Endothelial cell of umbilical vein (primary cell): ENCODE results near the gene SLITRK3. TPM values are rescaled to one million over a fixed set of nuclear protein-coding genes. Genes with fewer than 3 reads are reported as not detected.

Experiments used
- BruUV-seq: library from RNA; stranded (reverse); fragments of 400-500 nt; replicated peaks from 2 replicates; lab custom pipeline; 2021; lab: Mats Ljungman, UMichigan
- CTCF ChIA-PET: fragments of 300-600, 350-600 bp; sonication (Branson Sonifier 250); formaldehyde crosslinking; loops from one replicate; lab custom pipeline; 2021; ENCODE audit warnings: antibody characterized with exemption, inconsistent platforms; lab: Charles Lee
- POLR2A ChIA-PET: fragments of 300-600, 350-600 bp; sonication (Branson Sonifier 250); formaldehyde crosslinking; loops from one replicate; lab custom pipeline; 2021; ENCODE audit warnings: antibody characterized with exemption, inconsistent platforms; lab: Charles Lee
- DNase-seq: peaks from one replicate; pipeline ENCODE4 v3.0.0-alpha.2; 2011; ENCODE audit warnings: low read depth, low spot score
- FAIRE-seq: peaks from 2 replicates; lab custom pipeline; 2011; peaks lifted over from hg19 to GRCh38; lab: Jason Lieb, UNC
- H2AFZ ChIP-seq: 2 replicates; pipeline ENCODE4 v1.6.0; 2012; ENCODE audit warnings: low read depth, low read length, control low read depth, inconsistent platforms
- H3K27ac ChIP-seq: 2 replicates; pipeline ENCODE4 v1.5.1; 2011; ENCODE audit warnings: low read depth, mild to moderate bottlenecking, control low read depth, low read length, moderate library complexity; ENCODE audit not compliant: insufficient read depth
- H3K27me3 ChIP-seq, 2 experiments: 2 replicates each; pipeline versions ENCODE4 v1.6.0 to v1.6.1; 2011; ENCODE audit warnings: low read length in 2 of 2, mixed read lengths in 1 of 2; ENCODE audit not compliant: control insufficient read depth in 2 of 2, insufficient read depth in 2 of 2
- H3K36me3 ChIP-seq, 2 experiments: 2 replicates in 1 of 2; 3 replicates in 1 of 2; pipeline ENCODE4 v1.5.1; 2011; ENCODE audit warnings: low read length in 2 of 2, mild to moderate bottlenecking in 1 of 2, moderate library complexity in 1 of 2; ENCODE audit not compliant: control insufficient read depth in 2 of 2, insufficient read depth in 2 of 2; ENCODE audit errors: extremely low read depth in 1 of 2
- H3K4me1 ChIP-seq: 3 replicates; pipeline ENCODE4 v1.5.1; 2011; ENCODE audit warnings: mild to moderate bottlenecking, low read length; ENCODE audit not compliant: control insufficient read depth, insufficient read depth; ENCODE audit errors: extremely low read depth
- H3K4me2 ChIP-seq: 2 replicates; pipeline ENCODE4 v1.6.1; 2011; ENCODE audit warnings: low read length, control low read depth, mixed read lengths; ENCODE audit not compliant: insufficient read depth
- H3K4me3 ChIP-seq, 3 experiments: fragments of 200-600 bp in 1 of 3; sonication (generic), shearing (Covaris generic) in 1 of 3; replicated peaks in 1 of 3; 2 replicates each; pipeline ENCODE4 v1.5.1; 2011 to 2016; ENCODE audit warnings: control low read depth in 3 of 3, low read length in 3 of 3, mild to moderate bottlenecking in 2 of 3, inconsistent platforms in 1 of 3, low read depth in 1 of 3, moderate library complexity in 1 of 3; ENCODE audit not compliant: insufficient read depth in 1 of 3
- H3K79me2 ChIP-seq: 2 replicates; pipeline ENCODE4 v1.6.0; 2012; ENCODE audit warnings: low read length, inconsistent platforms; ENCODE audit not compliant: control insufficient read depth, insufficient read depth
- H3K9ac ChIP-seq: replicated peaks from 2 replicates; pipeline ENCODE3; 2011; ENCODE audit warnings: low read length, control low read depth; ENCODE audit not compliant: insufficient read depth; ENCODE audit errors: extremely low read depth
- H3K9me1 ChIP-seq: replicated peaks from 3 replicates; pipeline ENCODE4 v1.6.0; 2011; ENCODE audit warnings: mild to moderate bottlenecking, low read length; ENCODE audit not compliant: control insufficient read depth, insufficient read depth; ENCODE audit errors: extremely low read depth
- H3K9me3 ChIP-seq: replicated peaks from 2 replicates; pipeline ENCODE4 v1.5.1; 2012; ENCODE audit warnings: low read length, inconsistent platforms; ENCODE audit not compliant: control insufficient read depth, insufficient read depth
- H4K20me1 ChIP-seq: replicated peaks from 2 replicates; pipeline ENCODE3; 2011; ENCODE audit warnings: mild to moderate bottlenecking, low read length; ENCODE audit not compliant: control insufficient read depth, insufficient read depth; ENCODE audit errors: extremely low read depth
- EZH2 ChIP-seq: IDR thresholded peaks from 2 replicates; pipeline ENCODE4 v1.6.1; 2012; ENCODE audit warnings: borderline replicate concordance, low read depth, mild to moderate bottlenecking, moderate library complexity, low read length, inconsistent platforms; ENCODE audit not compliant: severe bottlenecking
- FOS ChIP-seq: IDR thresholded peaks from 2 replicates; pipeline ENCODE4 v1.6.1; 2011; ENCODE audit warnings: mild to moderate bottlenecking, low read length, moderate library complexity, borderline replicate concordance; ENCODE audit not compliant: insufficient read depth
- GATA2 ChIP-seq: IDR thresholded peaks from 2 replicates; pipeline ENCODE4 v1.7.0; 2011; ENCODE audit warnings: low read depth, mild to moderate bottlenecking, moderate library complexity, mixed read lengths, low read length; ENCODE audit not compliant: insufficient read length, insufficient read depth
- JUN ChIP-seq: IDR thresholded peaks from 2 replicates; pipeline ENCODE4 v1.6.1; 2011; ENCODE audit warnings: borderline replicate concordance, low read depth; ENCODE audit not compliant: insufficient read length, insufficient read depth
- MYC ChIP-seq: IDR thresholded peaks from one replicate; pipeline ENCODE4 v1.6.1; 2011; ENCODE audit warnings: mild to moderate bottlenecking, low read depth, low read length
- POLR2A ChIP-seq: IDR thresholded peaks from 2 replicates; pipeline ENCODE4 v1.6.1; 2012; ENCODE audit warnings: low read depth, mild to moderate bottlenecking, control low read depth, low read length
- POLR2AphosphoS5 ChIP-seq: IDR thresholded peaks from 2 replicates; pipeline ENCODE4 v1.6.1; 2012; ENCODE audit warnings: low read depth, mild to moderate bottlenecking, control low read depth, low read length, moderate library complexity; ENCODE audit not compliant: insufficient read depth
- dilution Hi-C: fragments of 300-500 bp; cut with MboI; formaldehyde crosslinking; loops from one replicate; pipeline ENCODE4 v1.15.0; 2019; ENCODE audit warnings: low sequenced_read_pairs; ENCODE audit not compliant: extremely low pct_ligation_motif_present
- intact Hi-C: fragments of 100-400 bp; cut with micrococcal nuclease; formaldehyde crosslinking; loops from one replicate; pipeline ENCODE4 v1.10.0; 2022
- polyA plus RNA-seq, 4 experiments: library from polyadenylated mRNA; depleted of rRNA in 3 of 4; stranded (reverse) in 3 of 4; unstranded in 1 of 4; fragments of >200 nt; gene quantifications; 2 replicates each; pipeline versions ENCODE4 v1.2.1 to v1.2.3, GENCODE V29; 2011 to 2012; ENCODE audit warnings: missing spikeins in 1 of 4
- total RNA-seq: library from RNA; stranded (reverse); gene quantifications from 2 replicates; pipeline ENCODE4 v1.2.3, GENCODE V29; 2021
- TF ChIP-seq, protein P1 (sequence below): IDR thresholded peaks from 2 replicates; pipeline ENCODE4 v1.6.1; 2011; ENCODE audit not compliant: insufficient read depth, insufficient read length
- TF ChIP-seq, protein P2 (sequence below), 2 donors: IDR thresholded peaks; 1 replicate in 1 of 2; 2 replicates in 1 of 2; pipeline ENCODE4 v1.5.1; 2011; ENCODE audit warnings: low read length in 2 of 2, mild to moderate bottlenecking in 2 of 2, moderate library complexity in 2 of 2, control low read depth in 1 of 2, inconsistent platforms in 1 of 2, low read depth in 1 of 2; ENCODE audit not compliant: insufficient read depth in 1 of 2; ENCODE audit errors: extremely low read depth in 1 of 2

The SLITRK3 gene
- total and polyA plus RNA-seq, 2 donors (not counting 3 experiments of a cell fraction or from before 2014, with no cell fraction given) = not detected

DNA sequence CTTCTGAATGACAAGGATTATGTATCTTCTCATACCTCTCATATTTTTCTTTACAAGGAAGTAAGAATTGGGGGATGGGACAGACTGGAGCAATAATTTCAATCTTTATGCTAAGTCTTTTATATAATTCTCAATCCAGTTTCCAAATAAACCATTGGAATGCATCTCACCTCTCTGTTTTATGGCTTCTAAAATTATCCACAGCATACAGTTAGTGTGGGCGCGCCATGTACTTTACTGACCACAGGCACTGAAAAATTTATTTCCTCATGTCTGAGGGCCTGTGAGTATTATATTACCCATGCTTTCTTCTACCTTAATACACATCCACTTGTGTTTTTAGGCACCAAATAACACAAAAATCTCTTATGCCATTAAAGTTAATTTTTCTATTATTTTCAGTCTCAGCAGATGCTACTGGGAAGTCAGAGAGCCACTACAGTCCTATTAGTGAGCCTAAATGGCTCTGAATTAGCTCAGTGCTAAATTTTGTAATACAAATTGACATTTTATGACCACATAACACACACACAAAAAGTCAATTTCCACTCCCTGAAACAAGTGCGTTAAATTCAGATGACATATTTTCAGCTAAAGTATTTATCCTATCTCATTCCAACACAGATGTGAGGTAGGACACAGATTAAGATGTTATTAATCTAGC lies 39.3 kb downstream of the SLITRK3 start:
- no peak overlapping the region for H3K4me3 ChIP-seq
- no peak overlapping the region for H2AFZ ChIP-seq
- TF ChIP-seq FOS = no peak
- no peak for TF ChIP-seq EZH2
- TF ChIP-seq GATA2 = no peak
- TF ChIP-seq POLR2A = no peak
- no peak for TF ChIP-seq JUN
- TF ChIP-seq MYC = no peak
- no peak overlapping the region for H3K27ac ChIP-seq
- H3K9me3 ChIP-seq = no peaks in the 10 kb centered on the region
- dilution Hi-C loops = no loop called here
- no peaks in the 10 kb centered on the region for H3K27me3 ChIP-seq
- H3K9me1 ChIP-seq = no peaks in the 10 kb centered on the region
- no peaks in the 10 kb centered on the region for H3K79me2 ChIP-seq
- ChIA-PET CTCF (no interaction called here), POLR2A (no interaction called here)
- no peak overlapping the region for H3K9ac ChIP-seq
- no peaks in the 10 kb centered on the region for H4K20me1 ChIP-seq
- H3K4me2 ChIP-seq = no peak overlapping the region
- H3K36me3 ChIP-seq = no peaks in the 10 kb centered on the region
- no peak for DNase-seq
- BruUV-seq = no TSS peak
- intact Hi-C loops = no loop called here
- H3K4me1 ChIP-seq = no peaks in the 10 kb centered on the region
- no peak for FAIRE-seq

DNA sequence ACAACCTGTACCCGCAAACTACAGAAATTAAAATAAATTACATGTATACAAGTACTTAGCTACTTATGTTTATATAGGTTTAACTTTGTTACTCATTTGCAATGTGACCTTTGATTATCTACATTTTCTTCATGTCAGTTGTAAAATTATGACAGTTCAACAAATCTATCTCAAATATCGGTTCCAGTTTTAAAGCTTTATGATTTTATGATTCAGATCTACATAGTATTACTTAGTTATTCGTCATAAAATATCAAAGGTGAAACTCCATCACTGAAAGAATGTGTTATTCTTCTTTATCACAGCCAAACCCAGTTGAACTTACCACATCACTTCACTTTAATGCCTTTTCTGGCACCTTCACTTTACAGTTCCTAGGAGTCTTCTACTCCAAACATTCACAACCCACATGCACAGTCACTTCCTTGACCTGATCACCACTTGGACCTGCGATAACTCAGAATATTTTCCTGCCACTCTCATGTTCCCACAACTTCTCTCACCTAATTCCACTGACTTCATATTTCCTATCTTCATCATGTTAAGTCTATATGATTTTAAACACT lies 47.2 kb downstream of the SLITRK3 start:
- no peak overlapping the region for H3K4me2 ChIP-seq
- ChIA-PET POLR2A (no interaction called here), CTCF (no interaction called here)
- no peak overlapping the region for H3K27ac ChIP-seq
- H3K9me3 ChIP-seq = no peaks in the 10 kb centered on the region
- no peak for FAIRE-seq
- no peaks in the 10 kb centered on the region for H3K27me3 ChIP-seq
- dilution Hi-C loops (no loop called here), intact Hi-C loops (no loop called here)
- H3K4me1 ChIP-seq = no peaks in the 10 kb centered on the region
- H3K36me3 ChIP-seq = no peaks in the 10 kb centered on the region
- H3K9ac ChIP-seq = no peak overlapping the region
- DNase-seq = no peak
- H3K9me1 ChIP-seq = no peaks in the 10 kb centered on the region
- no peaks in the 10 kb centered on the region for H4K20me1 ChIP-seq
- no peak overlapping the region for H3K4me3 ChIP-seq
- H3K79me2 ChIP-seq = no peaks in the 10 kb centered on the region
- no TSS peak for BruUV-seq
- no peak overlapping the region for H2AFZ ChIP-seq
- TF ChIP-seq, protein P1, sequence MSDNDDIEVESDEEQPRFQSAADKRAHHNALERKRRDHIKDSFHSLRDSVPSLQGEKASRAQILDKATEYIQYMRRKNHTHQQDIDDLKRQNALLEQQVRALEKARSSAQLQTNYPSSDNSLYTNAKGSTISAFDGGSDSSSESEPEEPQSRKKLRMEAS = no peak
- TF ChIP-seq JUN = no peak
- no peak for TF ChIP-seq EZH2
- TF ChIP-seq MYC = no peak
- TF ChIP-seq POLR2A = no peak
- no peak for TF ChIP-seq POLR2AphosphoS5
- TF ChIP-seq, protein P2, sequence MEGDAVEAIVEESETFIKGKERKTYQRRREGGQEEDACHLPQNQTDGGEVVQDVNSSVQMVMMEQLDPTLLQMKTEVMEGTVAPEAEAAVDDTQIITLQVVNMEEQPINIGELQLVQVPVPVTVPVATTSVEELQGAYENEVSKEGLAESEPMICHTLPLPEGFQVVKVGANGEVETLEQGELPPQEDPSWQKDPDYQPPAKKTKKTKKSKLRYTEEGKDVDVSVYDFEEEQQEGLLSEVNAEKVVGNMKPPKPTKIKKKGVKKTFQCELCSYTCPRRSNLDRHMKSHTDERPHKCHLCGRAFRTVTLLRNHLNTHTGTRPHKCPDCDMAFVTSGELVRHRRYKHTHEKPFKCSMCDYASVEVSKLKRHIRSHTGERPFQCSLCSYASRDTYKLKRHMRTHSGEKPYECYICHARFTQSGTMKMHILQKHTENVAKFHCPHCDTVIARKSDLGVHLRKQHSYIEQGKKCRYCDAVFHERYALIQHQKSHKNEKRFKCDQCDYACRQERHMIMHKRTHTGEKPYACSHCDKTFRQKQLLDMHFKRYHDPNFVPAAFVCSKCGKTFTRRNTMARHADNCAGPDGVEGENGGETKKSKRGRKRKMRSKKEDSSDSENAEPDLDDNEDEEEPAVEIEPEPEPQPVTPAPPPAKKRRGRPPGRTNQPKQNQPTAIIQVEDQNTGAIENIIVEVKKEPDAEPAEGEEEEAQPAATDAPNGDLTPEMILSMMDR (IDR thresholded peaks at IDR 0.05; ENCODE audit: extremely low read depth in 1 of 2, insufficient read depth in 1 of 2, low read depth in 1 of 2, low read length in 2 of 2) = no peak
- TF ChIP-seq FOS = no peak
- TF ChIP-seq GATA2 = no peak
